IgD-negative memory B cell (primary cell): ENCODE results near the gene SP1. TPM values are rescaled to one million over a fixed set of nuclear protein-coding genes. Genes with fewer than 3 reads are reported as not detected.
"Not testable (repeated sequence)": the region's sequence is repeated elsewhere in the genome, so short reads cannot be mapped to it uniquely, and the experiment has no call there.

Source experiments
- H3K27ac Mint-ChIP-seq, 3 donors: one replicate each; pipeline ENCODE4 v1.8.0; 2020 to 2022; ENCODE audit warnings: mild to moderate bottlenecking in 3 of 3, mixed read lengths in 3 of 3, moderate library complexity in 1 of 3
- H3K27me3 Mint-ChIP-seq: one replicate; pipeline ENCODE4 v1.8.0; 2021; ENCODE audit warnings: mixed read lengths
- H3K36me3 Mint-ChIP-seq: one replicate; pipeline ENCODE4 v1.8.0; 2020; ENCODE audit warnings: mild to moderate bottlenecking, mixed read lengths
- H3K4me1 Mint-ChIP-seq, 3 donors: one replicate each; pipeline ENCODE4 v1.8.0; 2020 to 2022; ENCODE audit warnings: mixed read lengths in 3 of 3, mild to moderate bottlenecking in 1 of 3
- H3K4me3 Mint-ChIP-seq, 4 donors: one replicate each; pipeline ENCODE4 v1.8.0; 2020 to 2022; ENCODE audit warnings: mild to moderate bottlenecking in 4 of 4, mixed read lengths in 4 of 4, moderate library complexity in 3 of 4
- H3K9me3 Mint-ChIP-seq, 3 donors: one replicate each; pipeline ENCODE4 v1.8.0; 2020 to 2021; ENCODE audit warnings: mixed read lengths in 3 of 3, mild to moderate bottlenecking in 1 of 3
- polyA plus RNA-seq: library from polyadenylated mRNA; unstranded; fragments of 300-500 nt; fragmentation: Illumina TruSeq; gene quantifications from one replicate; pipeline ENCODE4 v1.2.3, GENCODE V29; 2021

The SP1 gene
- polyA plus RNA-seq, 1 donor from 2014 or later = 9.1 TPM

GRCh38 chr12:53414756-53415417 is 34.9 kb downstream of the SP1 start:
- H3K4me1 Mint-ChIP-seq = peaks cover 24 to 37% (median 31%) of the 10 kb centered on the region in 3 donors
- peaks cover 6% of the 10 kb centered on the region for H3K36me3 Mint-ChIP-seq
- H3K27ac Mint-ChIP-seq = no peak overlapping the region
- no peaks in the 10 kb centered on the region for H3K9me3 Mint-ChIP-seq
- H3K27me3 Mint-ChIP-seq = no peaks in the 10 kb centered on the region
- no peak overlapping the region for H3K4me3 Mint-ChIP-seq

- H3K36me3 Mint-ChIP-seq, H3K4me3 Mint-ChIP-seq, H3K27me3 Mint-ChIP-seq, H3K9me3 Mint-ChIP-seq: not testable (repeated sequence)
- Mint-ChIP-seq H3K27ac (peak overlapping the region; percentile 41 to 65 (median 50)), H3K4me1 (peaks cover 24 to 37% (median 32%) of the 10 kb centered on the region in 3 donors)
These were observed 35.9 kb downstream of the SP1 start for GRCh38 chr12:53415752-53416389.

GRCh38 chr12:53417291-53417816 is 37.4 kb downstream of the SP1 start:
- peak overlapping the region in 2 of 3 donors; percentile 79 to 84 for H3K27ac Mint-ChIP-seq
- H3K4me1 Mint-ChIP-seq = peaks cover 29 to 36% (median 32%) of the 10 kb centered on the region in 3 donors
- not testable (repeated sequence) for H3K36me3 Mint-ChIP-seq, H3K27me3 Mint-ChIP-seq, H3K9me3 Mint-ChIP-seq
- peak overlapping the region in 2 of 4 donors; percentile 74 to 78 for H3K4me3 Mint-ChIP-seq

- Mint-ChIP-seq H3K27me3 (no peaks in the 10 kb centered on the region), H3K36me3 (no peaks in the 10 kb centered on the region), H3K27ac (peak overlapping the region in 2 of 3 donors; percentile 31 to 84), H3K4me3 (peak overlapping the region in 1 of 4 donors; percentile 45), H3K4me1 (peaks cover 22 to 28% (median 28%) of the 10 kb centered on the region in 3 donors), H3K9me3 (no peaks in the 10 kb centered on the region)
These were observed 38.2 kb downstream of the SP1 start for GRCh38 chr12:53418221-53418620.

GRCh38 chr12:53419756-53420155 is 39.8 kb downstream of the SP1 start:
- H3K27ac Mint-ChIP-seq = peak overlapping the region in 1 of 3 donors; percentile 42
- peaks cover 20 to 28% (median 26%) of the 10 kb centered on the region in 3 donors for H3K4me1 Mint-ChIP-seq
- H3K36me3 Mint-ChIP-seq = no peaks in the 10 kb centered on the region
- H3K27me3 Mint-ChIP-seq = no peaks in the 10 kb centered on the region
- peak overlapping the region in 1 of 4 donors; percentile 75 for H3K4me3 Mint-ChIP-seq
- H3K9me3 Mint-ChIP-seq = no peaks in the 10 kb centered on the region

GRCh38 chr12:53422247-53422646 is 42.3 kb downstream of the SP1 start:
- H3K9me3 Mint-ChIP-seq, H3K4me3 Mint-ChIP-seq, H3K27me3 Mint-ChIP-seq, H3K36me3 Mint-ChIP-seq, H3K27ac Mint-ChIP-seq: not testable (repeated sequence)
- peaks cover 16 to 22% (median 20%) of the 10 kb centered on the region in 3 donors for H3K4me1 Mint-ChIP-seq

- Mint-ChIP-seq H3K27ac (no peak within 1 kb of the TSS), H3K9me3 (no peaks in the 10 kb centered on the region), H3K27me3 (no peaks in the 10 kb centered on the region), H3K36me3 (peaks cover 1% of the 10 kb centered on the region), H3K4me3 (no peak within 1 kb of the TSS), H3K4me1 (peaks cover 9 to 16% (median 13%) of the 10 kb centered on the region in 3 donors)
These were observed 43.6 kb downstream of the SP1 start, which contains the start of gene AMHR2 for GRCh38 chr12:53423597-53423996. Gene AMHR2, plus strand, starts transcription at chr12:53423855. Its CDS starts 80 bp downstream, at chr12:53423935.

GRCh38 chr12:53424626-53425514 is 44.9 kb downstream of the SP1 start:
- no peak overlapping the region for H3K27ac Mint-ChIP-seq

GRCh38 chr12:53425515-53426150 is 45.7 kb downstream of the SP1 start:
- H3K36me3 Mint-ChIP-seq = peaks cover 3% of the 10 kb centered on the region
- no peak overlapping the region for H3K4me3 Mint-ChIP-seq
- no peaks in the 10 kb centered on the region for H3K9me3 Mint-ChIP-seq
- H3K27ac Mint-ChIP-seq = no peak overlapping the region
- H3K27me3 Mint-ChIP-seq = no peaks in the 10 kb centered on the region
- H3K4me1 Mint-ChIP-seq = peaks cover 4 to 5% (median 4%) of the 10 kb centered on the region in 3 donors

More at GRCh38 chr12:53424626-53425514, 44.9 kb downstream of the SP1 start:
- Mint-ChIP-seq H3K36me3 (peaks cover 1% of the 10 kb centered on the region), H3K4me3 (no peak overlapping the region), H3K9me3 (no peaks in the 10 kb centered on the region), H3K4me1 (peaks cover 4 to 6% (median 4%) of the 10 kb centered on the region in 3 donors), H3K27me3 (no peaks in the 10 kb centered on the region)

GRCh38 chr12:53427905-53428594 is 48.1 kb downstream of the SP1 start:
- Mint-ChIP-seq H3K27ac (peak overlapping the region in 1 of 3 donors; percentile 1), H3K9me3 (no peaks in the 10 kb centered on the region), H3K4me1 (no peaks in the 10 kb centered on the region), H3K27me3 (no peaks in the 10 kb centered on the region), H3K4me3 (no peak overlapping the region), H3K36me3 (peaks cover 3% of the 10 kb centered on the region)

- Mint-ChIP-seq H3K9me3 (no peaks in the 10 kb centered on the region), H3K27me3 (no peaks in the 10 kb centered on the region)
These were observed 48.8 kb downstream of the SP1 start for GRCh38 chr12:53428741-53429140.

GRCh38 chr12:53430116-53430515 is 50.1 kb downstream of the SP1 start:
- Mint-ChIP-seq H3K27ac (no peak overlapping the region), H3K4me3 (no peak overlapping the region), H3K36me3 (peaks cover 3% of the 10 kb centered on the region), H3K4me1 (no peaks in the 10 kb centered on the region), H3K27me3 (no peaks in the 10 kb centered on the region), H3K9me3 (no peaks in the 10 kb centered on the region)

More at GRCh38 chr12:53428741-53429140, 48.8 kb downstream of the SP1 start:
- no peaks in the 10 kb centered on the region for H3K4me1 Mint-ChIP-seq
- no peak overlapping the region for H3K4me3 Mint-ChIP-seq
- H3K27ac Mint-ChIP-seq = no peak overlapping the region
- peaks cover 3% of the 10 kb centered on the region for H3K36me3 Mint-ChIP-seq

GRCh38 chr12:53431187-53431586 is 51.2 kb downstream of the SP1 start:
- Mint-ChIP-seq H3K27ac (no peak overlapping the region), H3K27me3 (no peaks in the 10 kb centered on the region), H3K4me3 (no peak overlapping the region), H3K9me3 (no peaks in the 10 kb centered on the region), H3K36me3 (peaks cover 1% of the 10 kb centered on the region), H3K4me1 (no peaks in the 10 kb centered on the region)

GRCh38 chr12:53435326-53435725 is 55.4 kb downstream of the SP1 start:
- H3K27ac Mint-ChIP-seq, H3K4me1 Mint-ChIP-seq, H3K4me3 Mint-ChIP-seq, H3K36me3 Mint-ChIP-seq, H3K27me3 Mint-ChIP-seq, H3K9me3 Mint-ChIP-seq: not testable (repeated sequence)
